ENCODE data around the gene ADAMTSL1. TPM values are rescaled to one million over a fixed set of nuclear protein-coding genes. Genes with fewer than 3 reads are reported as not detected.

The ADAMTSL1 gene
- total RNA-seq, result 10 to 100 TPM in 2 of 7 donors, 1 to 10 TPM in 5; 1.2 to 19.0 (median 6.1) TPM
- polyA plus RNA-seq, result 10 to 100 TPM in 1 of 2 donors, 1 to 10 TPM in 1; 2.4 to 20.0 TPM
- long read RNA-seq, donor 1, partial matches to known transcripts, result 0 of 2 reads
- long read RNA-seq, donor 1, other reads (novel, unspliced or antisense), result 2 of 2 reads
- long read RNA-seq, donor 2, partial matches to known transcripts, result 0 of 3 reads
- long read RNA-seq, donor 2, other reads (novel, unspliced or antisense), result 0 of 3 reads
- long read RNA-seq, donor 3, partial matches to known transcripts, result 1 of 2 reads
- long read RNA-seq, donor 3, other reads (novel, unspliced or antisense), result 1 of 2 reads

GRCh38 chr9:18473652-18474279, at the start of gene ADAMTSL1:
TSS of gene ADAMTSL1 (plus strand) at chr9:18474153. CDS start at chr9:18474233, 80 bp downstream.
- H3K27me3 ChIP-seq, result no peaks in the 10 kb centered on the region
- peak within 1 kb of the TSS in 1 of 2 donors; percentile 3 for H3K27ac ChIP-seq
- peaks cover 4% of the 10 kb centered on the region for H3K4me1 ChIP-seq (ENCODE audit: insufficient read depth)
- H3K9me3 ChIP-seq, result no peaks in the 10 kb centered on the region
- TF ChIP-seq POLR2A (IDR thresholded peaks at IDR 0.05) (no peak), CTCF (IDR thresholded peaks at IDR 0.05) (no peak), EP300 (IDR thresholded peaks at IDR 0.05) (no peak)
- DNase-seq, result peak in 4 of 5 donors; percentile 24 to 49 (median 36)
- H3K36me3 ChIP-seq, result no peaks in the 10 kb centered on the region
- intact Hi-C loops (cut with DNase I), result no loop called here
- peak within 1 kb of the TSS; percentile 21 for H3K4me3 ChIP-seq
- WGBS, 3 donors, result 4 to 6% (median 4%) methylated on average over 13 of the region's 13 CpGs

- no peaks in the 10 kb centered on the region for H3K4me1 ChIP-seq (ENCODE audit: insufficient read depth)
- DNase-seq, result no peak
- no peak overlapping the region for H3K4me3 ChIP-seq
- no peaks in the 10 kb centered on the region for H3K27me3 ChIP-seq
- WGBS, 3 donors, result 67 to 72% (median 71%) methylated on average over 4 of the region's 4 CpGs
- no peak overlapping the region for H3K27ac ChIP-seq
- H3K9me3 ChIP-seq, result no peaks in the 10 kb centered on the region
- no peaks in the 10 kb centered on the region for H3K36me3 ChIP-seq
- TF ChIP-seq EP300 (IDR thresholded peaks at IDR 0.05), result no peak
- no peak for TF ChIP-seq CTCF (IDR thresholded peaks at IDR 0.05)
- no peak for TF ChIP-seq POLR2A (IDR thresholded peaks at IDR 0.05)
- intact Hi-C loops (cut with DNase I), result no loop called here
Observed at GRCh38 chr9:18427691-18428090, 46.3 kb upstream of the ADAMTSL1 start.

- WGBS, 3 donors, result 27 to 49% (median 35%) methylated on average over 3 of the region's 3 CpGs
- Histone ChIP-seq H3K9me3 (no peaks in the 10 kb centered on the region), H3K27me3 (no peaks in the 10 kb centered on the region), H3K36me3 (no peaks in the 10 kb centered on the region), H3K27ac (no peak overlapping the region), H3K4me3 (no peak overlapping the region), H3K4me1 (ENCODE audit: insufficient read depth) (no peaks in the 10 kb centered on the region)
- intact Hi-C loops (cut with DNase I), result no loop called here
- no peak for TF ChIP-seq CTCF (IDR thresholded peaks at IDR 0.05)
- no peak for TF ChIP-seq EP300 (IDR thresholded peaks at IDR 0.05)
- no peak for TF ChIP-seq POLR2A (IDR thresholded peaks at IDR 0.05)
- no peak for DNase-seq
Observed at GRCh38 chr9:18428661-18429060, 45.3 kb upstream of the ADAMTSL1 start.

DNA sequence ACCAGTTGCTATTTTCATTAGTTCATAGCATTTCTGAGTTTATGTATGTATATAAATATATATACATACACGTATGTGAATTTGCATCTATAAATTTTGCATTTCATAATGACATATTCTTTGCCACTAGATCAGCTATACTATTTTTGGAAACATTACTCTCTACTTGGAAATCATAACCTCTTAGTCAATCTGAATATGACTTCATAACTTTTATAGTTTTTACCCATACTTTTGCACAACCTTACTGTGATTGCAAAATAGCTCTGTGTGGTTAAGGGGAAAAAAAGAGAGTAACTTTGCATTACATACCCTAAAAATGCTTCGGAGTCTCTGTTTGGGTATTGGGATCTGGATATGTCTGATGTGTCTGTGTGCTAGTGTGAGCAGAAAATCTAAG, 44.9 kb upstream of the ADAMTSL1 start:
- no peaks in the 10 kb centered on the region for H3K9me3 ChIP-seq
- H3K27me3 ChIP-seq, result no peaks in the 10 kb centered on the region
- H3K27ac ChIP-seq, result no peak overlapping the region
- DNase-seq, result no peak
- H3K4me1 ChIP-seq (ENCODE audit: insufficient read depth), result no peaks in the 10 kb centered on the region
- no peaks in the 10 kb centered on the region for H3K36me3 ChIP-seq
- WGBS, 3 donors, result 81 to 95% (median 84%) methylated on average over 2 of the region's 2 CpGs
- intact Hi-C loops (cut with DNase I), result no loop called here
- no peak for TF ChIP-seq POLR2A (IDR thresholded peaks at IDR 0.05)
- TF ChIP-seq EP300 (IDR thresholded peaks at IDR 0.05), result no peak
- TF ChIP-seq CTCF (IDR thresholded peaks at IDR 0.05), result no peak
- H3K4me3 ChIP-seq, result no peak overlapping the region
